Heart right ventricle (tissue), 16 donors: ENCODE data around the gene WNT5A. TPM values are rescaled to one million over a fixed set of nuclear protein-coding genes. Genes with fewer than 3 reads are reported as not detected.

Experiments used
- ATAC-seq, 8 donors: fragments of 200-7000 bp; cut with Tn5 transposase; one replicate each; pipeline ENCODE4 v1.9.1; 2020; ENCODE audit warnings: mild to moderate bottlenecking in 8 of 8, moderate library complexity in 8 of 8, moderate number of reproducible peaks in 1 of 8
- DNase-seq, 2 donors: peaks; one replicate each; pipeline ENCODE4 v3.0.0-alpha.2; 2020
- H3K27ac ChIP-seq, 10 donors: fragments of 200-600 bp; sonication (generic) in 2 of 10; one replicate each; pipeline versions ENCODE4 v1.5.0 to v1.8.0; 2020 to 2022; ENCODE audit warnings: mild to moderate bottlenecking in 3 of 10
- H3K27me3 ChIP-seq, 7 donors: fragments of 200-600 bp; one replicate each; pipeline ENCODE4 v1.8.0; 2021 to 2022; ENCODE audit warnings: mild to moderate bottlenecking in 2 of 7
- H3K36me3 ChIP-seq, 9 donors: fragments of 200-600 bp; sonication (generic) in 1 of 9; one replicate each; pipeline versions ENCODE4 v1.5.0 to v1.8.0; 2020 to 2022; ENCODE audit warnings: mild to moderate bottlenecking in 2 of 9
- H3K4me1 ChIP-seq, 9 donors: fragments of 200-600 bp; sonication (generic) in 1 of 9; one replicate each; pipeline versions ENCODE4 v1.5.0 to v1.8.0; 2020 to 2022; ENCODE audit warnings: mild to moderate bottlenecking in 4 of 9
- H3K4me3 ChIP-seq, 10 donors: fragments of 200-600 bp; sonication (generic) in 2 of 10; one replicate each; pipeline versions ENCODE4 v1.5.0 to v1.8.0; 2020 to 2022; ENCODE audit warnings: mild to moderate bottlenecking in 7 of 10, moderate library complexity in 2 of 10
- H3K9me3 ChIP-seq, 11 donors: fragments of 200-600 bp in 10 of 11; sonication (generic) in 2 of 11; one replicate each; pipeline versions ENCODE4 v1.5.0 to v1.8.0; 2013 to 2022; ENCODE audit warnings: mild to moderate bottlenecking in 2 of 11, control low read depth in 1 of 11, moderate library complexity in 1 of 11
- WGBS, 2 donors: extraction: QIAGEN DNeasy Blood & Tissue Kit; methylation state at CpG; one replicate each; pipeline ENCODE4 v1.1.7; 2013; ENCODE audit warnings: inconsistent platforms in 1 of 2; 5-methylcytosine and 5-hydroxymethylcytosine counted together
- intact Hi-C, 10 donors: fragments of 100-400 bp; cut with DNase I; formaldehyde crosslinking; loops; one replicate each; pipeline versions ENCODE4 v1.11.1 to v1.14.2; 2022
- polyA plus RNA-seq, 2 donors: library from polyadenylated mRNA; stranded (reverse); fragments of 200-250 nt; gene quantifications; one replicate each; pipeline ENCODE4 v1.2.3, GENCODE V29; 2013
- total RNA-seq, 10 donors: library from RNA; stranded (reverse); fragmentation: NEBNext Ultra II Directional in 3 of 10; extraction: Animal tissue kit (Norgen Biotek cat#: 25700) in 3 of 10; gene quantifications; one replicate each; pipeline versions ENCODE4 v1.2.1 to v1.2.4, GENCODE V29; 2021 to 2023
- TF ChIP-seq, protein P1 (sequence below), 9 donors: fragments of 200-600 bp; sonication (generic) in 2 of 9; IDR thresholded peaks; one replicate each; pipeline versions ENCODE4 v1.5.0 to v1.8.0; 2021 to 2022; ENCODE audit warnings: antibody characterized with exemption in 9 of 9, mild to moderate bottlenecking in 5 of 9, moderate library complexity in 1 of 9
- donor health status: Arrhythmogenic right ventricular cardiomyopathy.
- donor health status: ischemic (EF 13 %, LVEDD 7.1; RV severe dilation, severe dysfunction).
- donor health status: healthy with polysubstance abuse.
- donor health status: DM: no; HTN: yes; CAD: no.
- donor health status: DM: no; HTN: no; CAD: no.
- donor health status: ischemic (EF 25% LVEDD 6.9; RV normal size, moderate dysfunction).
- donor health status: ischemic (EF 25% LVEDD 5.7; RV mildly dilated, moderate dysfunction).
- donor health status: healthy.
- donor health status: DM: yes; HTN: yes; CAD: no.
- donor health status: Ischemic cardiomyopathy.
- donor health status: ischemic (EF 35%, LVEDD 5.7; RV mildly dilated, moderate dysfunction).
- donor health status: nonischemic (EF 11% LVEDD 7.7; RV severe dilation, severe dysfunction).
- donor health status: DM: yes; HTN: yes; CAD: no.
- donor health status: PGD.
- donor health status: ischemic (EF 29% LVEDD 5.4; RV normal size, mild dysfunction).
- donor health status: nonischemic (EF 23%, LVEDD 6.1; RV moderate dilation, normal function).

Gene WNT5A
- total and polyA plus RNA-seq, 12 donors: 0.33 to 5.9 (median 3.2) TPM

- no peak for DNase-seq
- no peaks in the 10 kb centered on the region for H3K36me3 ChIP-seq
- H3K27me3 ChIP-seq: peaks cover 0 to 4% (median 0%) of the 10 kb centered on the region in 7 donors
- no peak overlapping the region for H3K4me3 ChIP-seq
- intact Hi-C loops: no loop called here
- no peak for ATAC-seq
- H3K4me1 ChIP-seq: no peaks in the 10 kb centered on the region
- peaks cover 0 to 33% (median 5%) of the 10 kb centered on the region in 11 donors for H3K9me3 ChIP-seq
- 64 to 70% methylated on average over 3 of the region's 3 CpGs for WGBS, 2 donors
- no peak overlapping the region for H3K27ac ChIP-seq
- TF ChIP-seq, protein P1, sequence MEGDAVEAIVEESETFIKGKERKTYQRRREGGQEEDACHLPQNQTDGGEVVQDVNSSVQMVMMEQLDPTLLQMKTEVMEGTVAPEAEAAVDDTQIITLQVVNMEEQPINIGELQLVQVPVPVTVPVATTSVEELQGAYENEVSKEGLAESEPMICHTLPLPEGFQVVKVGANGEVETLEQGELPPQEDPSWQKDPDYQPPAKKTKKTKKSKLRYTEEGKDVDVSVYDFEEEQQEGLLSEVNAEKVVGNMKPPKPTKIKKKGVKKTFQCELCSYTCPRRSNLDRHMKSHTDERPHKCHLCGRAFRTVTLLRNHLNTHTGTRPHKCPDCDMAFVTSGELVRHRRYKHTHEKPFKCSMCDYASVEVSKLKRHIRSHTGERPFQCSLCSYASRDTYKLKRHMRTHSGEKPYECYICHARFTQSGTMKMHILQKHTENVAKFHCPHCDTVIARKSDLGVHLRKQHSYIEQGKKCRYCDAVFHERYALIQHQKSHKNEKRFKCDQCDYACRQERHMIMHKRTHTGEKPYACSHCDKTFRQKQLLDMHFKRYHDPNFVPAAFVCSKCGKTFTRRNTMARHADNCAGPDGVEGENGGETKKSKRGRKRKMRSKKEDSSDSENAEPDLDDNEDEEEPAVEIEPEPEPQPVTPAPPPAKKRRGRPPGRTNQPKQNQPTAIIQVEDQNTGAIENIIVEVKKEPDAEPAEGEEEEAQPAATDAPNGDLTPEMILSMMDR (IDR thresholded peaks at IDR 0.05): no peak
Measured at GRCh38 chr3:55416331-55416821, 70.7 kb downstream of the WNT5A start.
